Endothelial cell of umbilical vein (primary cell): ENCODE measurements around the gene TCERG1. TPM values are rescaled to one million over a fixed set of nuclear protein-coding genes. Genes with fewer than 3 reads are reported as not detected.

Experiments used
- BruUV-seq: library from RNA; stranded (reverse); fragments of 400-500 nt; replicated peaks from 2 replicates; lab custom pipeline; 2021; lab: Mats Ljungman, UMichigan
- CTCF ChIA-PET: fragments of 300-600, 350-600 bp; sonication (Branson Sonifier 250); formaldehyde crosslinking; loops from one replicate; lab custom pipeline; 2021; ENCODE audit warnings: antibody characterized with exemption, inconsistent platforms; lab: Charles Lee
- POLR2A ChIA-PET: fragments of 300-600, 350-600 bp; sonication (Branson Sonifier 250); formaldehyde crosslinking; loops from one replicate; lab custom pipeline; 2021; ENCODE audit warnings: antibody characterized with exemption, inconsistent platforms; lab: Charles Lee
- DNase-seq: peaks from one replicate; pipeline ENCODE4 v3.0.0-alpha.2; 2011; ENCODE audit warnings: low read depth, low spot score
- FAIRE-seq: peaks from 2 replicates; lab custom pipeline; 2011; peaks lifted over from hg19 to GRCh38; lab: Jason Lieb, UNC
- H2AFZ ChIP-seq: 2 replicates; pipeline ENCODE4 v1.6.0; 2012; ENCODE audit warnings: low read depth, low read length, control low read depth, inconsistent platforms
- H3K27ac ChIP-seq: 2 replicates; pipeline ENCODE4 v1.5.1; 2011; ENCODE audit warnings: low read depth, mild to moderate bottlenecking, control low read depth, low read length, moderate library complexity; ENCODE audit not compliant: insufficient read depth
- H3K27me3 ChIP-seq, 2 experiments: 2 replicates each; pipeline versions ENCODE4 v1.6.0 to v1.6.1; 2011; ENCODE audit warnings: low read length in 2 of 2, mixed read lengths in 1 of 2; ENCODE audit not compliant: control insufficient read depth in 2 of 2, insufficient read depth in 2 of 2
- H3K36me3 ChIP-seq, 2 experiments: 2 replicates in 1 of 2; 3 replicates in 1 of 2; pipeline ENCODE4 v1.5.1; 2011; ENCODE audit warnings: low read length in 2 of 2, mild to moderate bottlenecking in 1 of 2, moderate library complexity in 1 of 2; ENCODE audit not compliant: control insufficient read depth in 2 of 2, insufficient read depth in 2 of 2; ENCODE audit errors: extremely low read depth in 1 of 2
- H3K4me1 ChIP-seq: 3 replicates; pipeline ENCODE4 v1.5.1; 2011; ENCODE audit warnings: mild to moderate bottlenecking, low read length; ENCODE audit not compliant: control insufficient read depth, insufficient read depth; ENCODE audit errors: extremely low read depth
- H3K4me2 ChIP-seq: 2 replicates; pipeline ENCODE4 v1.6.1; 2011; ENCODE audit warnings: low read length, control low read depth, mixed read lengths; ENCODE audit not compliant: insufficient read depth
- H3K4me3 ChIP-seq, 3 experiments: fragments of 200-600 bp in 1 of 3; sonication (generic), shearing (Covaris generic) in 1 of 3; replicated peaks in 1 of 3; 2 replicates each; pipeline ENCODE4 v1.5.1; 2011 to 2016; ENCODE audit warnings: control low read depth in 3 of 3, low read length in 3 of 3, mild to moderate bottlenecking in 2 of 3, inconsistent platforms in 1 of 3, low read depth in 1 of 3, moderate library complexity in 1 of 3; ENCODE audit not compliant: insufficient read depth in 1 of 3
- H3K79me2 ChIP-seq: 2 replicates; pipeline ENCODE4 v1.6.0; 2012; ENCODE audit warnings: low read length, inconsistent platforms; ENCODE audit not compliant: control insufficient read depth, insufficient read depth
- H3K9ac ChIP-seq: replicated peaks from 2 replicates; pipeline ENCODE3; 2011; ENCODE audit warnings: low read length, control low read depth; ENCODE audit not compliant: insufficient read depth; ENCODE audit errors: extremely low read depth
- H3K9me1 ChIP-seq: replicated peaks from 3 replicates; pipeline ENCODE4 v1.6.0; 2011; ENCODE audit warnings: mild to moderate bottlenecking, low read length; ENCODE audit not compliant: control insufficient read depth, insufficient read depth; ENCODE audit errors: extremely low read depth
- H3K9me3 ChIP-seq: replicated peaks from 2 replicates; pipeline ENCODE4 v1.5.1; 2012; ENCODE audit warnings: low read length, inconsistent platforms; ENCODE audit not compliant: control insufficient read depth, insufficient read depth
- H4K20me1 ChIP-seq: replicated peaks from 2 replicates; pipeline ENCODE3; 2011; ENCODE audit warnings: mild to moderate bottlenecking, low read length; ENCODE audit not compliant: control insufficient read depth, insufficient read depth; ENCODE audit errors: extremely low read depth
- CTCF ChIP-seq, 2 donors: IDR thresholded peaks; 1 replicate in 1 of 2; 2 replicates in 1 of 2; pipeline ENCODE4 v1.5.1; 2011; ENCODE audit warnings: low read length in 2 of 2, mild to moderate bottlenecking in 2 of 2, moderate library complexity in 2 of 2, control low read depth in 1 of 2, inconsistent platforms in 1 of 2, low read depth in 1 of 2; ENCODE audit not compliant: insufficient read depth in 1 of 2; ENCODE audit errors: extremely low read depth in 1 of 2
- EZH2 ChIP-seq: IDR thresholded peaks from 2 replicates; pipeline ENCODE4 v1.6.1; 2012; ENCODE audit warnings: borderline replicate concordance, low read depth, mild to moderate bottlenecking, moderate library complexity, low read length, inconsistent platforms; ENCODE audit not compliant: severe bottlenecking
- FOS ChIP-seq: IDR thresholded peaks from 2 replicates; pipeline ENCODE4 v1.6.1; 2011; ENCODE audit warnings: mild to moderate bottlenecking, low read length, moderate library complexity, borderline replicate concordance; ENCODE audit not compliant: insufficient read depth
- GATA2 ChIP-seq: IDR thresholded peaks from 2 replicates; pipeline ENCODE4 v1.7.0; 2011; ENCODE audit warnings: low read depth, mild to moderate bottlenecking, moderate library complexity, mixed read lengths, low read length; ENCODE audit not compliant: insufficient read length, insufficient read depth
- JUN ChIP-seq: IDR thresholded peaks from 2 replicates; pipeline ENCODE4 v1.6.1; 2011; ENCODE audit warnings: borderline replicate concordance, low read depth; ENCODE audit not compliant: insufficient read length, insufficient read depth
- MAX ChIP-seq: IDR thresholded peaks from 2 replicates; pipeline ENCODE4 v1.6.1; 2011; ENCODE audit not compliant: insufficient read depth, insufficient read length
- MYC ChIP-seq: IDR thresholded peaks from one replicate; pipeline ENCODE4 v1.6.1; 2011; ENCODE audit warnings: mild to moderate bottlenecking, low read depth, low read length
- POLR2A ChIP-seq: IDR thresholded peaks from 2 replicates; pipeline ENCODE4 v1.6.1; 2012; ENCODE audit warnings: low read depth, mild to moderate bottlenecking, control low read depth, low read length
- POLR2AphosphoS5 ChIP-seq: IDR thresholded peaks from 2 replicates; pipeline ENCODE4 v1.6.1; 2012; ENCODE audit warnings: low read depth, mild to moderate bottlenecking, control low read depth, low read length, moderate library complexity; ENCODE audit not compliant: insufficient read depth
- dilution Hi-C: fragments of 300-500 bp; cut with MboI; formaldehyde crosslinking; loops from one replicate; pipeline ENCODE4 v1.15.0; 2019; ENCODE audit warnings: low sequenced_read_pairs; ENCODE audit not compliant: extremely low pct_ligation_motif_present
- intact Hi-C: fragments of 100-400 bp; cut with micrococcal nuclease; formaldehyde crosslinking; loops from one replicate; pipeline ENCODE4 v1.10.0; 2022
- polyA plus RNA-seq, 4 experiments: library from polyadenylated mRNA; depleted of rRNA in 3 of 4; stranded (reverse) in 3 of 4; unstranded in 1 of 4; fragments of >200 nt; gene quantifications; 2 replicates each; pipeline versions ENCODE4 v1.2.1 to v1.2.3, GENCODE V29; 2011 to 2012; ENCODE audit warnings: missing spikeins in 1 of 4
- total RNA-seq: library from RNA; stranded (reverse); gene quantifications from 2 replicates; pipeline ENCODE4 v1.2.3, GENCODE V29; 2021

TCERG1 gene
- total and polyA plus RNA-seq, 2 donors (not counting 3 experiments of a cell fraction or from before 2014, with no cell fraction given): 71.4 to 98.4 TPM

DNA sequence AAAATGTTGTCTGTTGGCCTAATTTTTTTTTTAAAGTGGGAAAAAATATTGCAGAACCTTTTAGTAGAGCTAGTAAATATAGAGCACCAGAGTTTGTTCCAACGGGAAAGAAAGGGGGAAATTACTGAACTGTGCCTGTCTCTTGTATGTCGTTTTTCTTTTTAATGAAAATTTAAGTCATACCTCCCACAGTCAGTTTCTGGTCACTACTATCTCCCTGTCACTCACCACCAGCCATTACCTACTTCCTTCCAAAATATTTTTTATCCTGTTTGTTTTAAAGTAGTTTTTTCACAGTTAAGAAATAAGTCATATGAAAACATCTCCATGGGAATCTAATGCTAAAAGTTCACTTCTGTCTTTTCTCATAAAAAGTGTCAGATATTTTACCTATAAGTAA is 47.5 kb downstream of the TCERG1 start:
- DNase-seq (peak; percentile 40), FAIRE-seq (no peak)
- no peak overlapping the region for H3K4me3 ChIP-seq
- dilution Hi-C loops: no loop called here
- no peaks in the 10 kb centered on the region for H3K9me3 ChIP-seq
- H3K27me3 ChIP-seq: no peaks in the 10 kb centered on the region
- no peak overlapping the region for H3K27ac ChIP-seq
- intact Hi-C loops: no loop called here
- peaks cover 13% of the 10 kb centered on the region for H3K79me2 ChIP-seq
- TF ChIP-seq MYC (no peak), POLR2A (no peak), POLR2AphosphoS5 (no peak), GATA2 (no peak), MAX (no peak), CTCF (IDR thresholded peaks at IDR 0.05; ENCODE audit: extremely low read depth in 1 of 2, insufficient read depth in 1 of 2, low read depth in 1 of 2, low read length in 2 of 2) (no peak), EZH2 (no peak), FOS (no peak), JUN (no peak)
- no peaks in the 10 kb centered on the region for H3K4me1 ChIP-seq
- H2AFZ ChIP-seq: no peak overlapping the region
- ChIA-PET POLR2A (no interaction called here), CTCF (no interaction called here)
- no peaks in the 10 kb centered on the region for H3K9me1 ChIP-seq
- no peak overlapping the region for H3K4me2 ChIP-seq
- H3K36me3 ChIP-seq: peaks cover 0 to 4% of the 10 kb centered on the region in 2 experiments
- H3K9ac ChIP-seq: no peak overlapping the region
- no TSS peak for BruUV-seq
- no peaks in the 10 kb centered on the region for H4K20me1 ChIP-seq
